ENCODE measurements around the gene SNAP25.

GRCh38 chr20:10356628-10357027, 138.0 kb downstream of the SNAP25 start:
- TF ChIP-seq SUZ12 (IDR thresholded peaks at IDR 0.05; ENCODE audit: extremely low read depth, insufficient read depth, insufficient read length) (no peak), YY1 (IDR thresholded peaks at IDR 0.05; ENCODE audit: insufficient read depth, insufficient read length) (no peak)
